HepG2 (cell line): ENCODE data around the gene PLA2G4B. TPM values are rescaled to one million over a fixed set of nuclear protein-coding genes. Genes with fewer than 3 reads are reported as not detected.
A peak's percentile ranks its signal among the peaks of the same experiment; 100 is the strongest.

Source experiments
- ATAC-seq: fragments of 200-7000 bp; cut with Tn5 transposase; 3 replicates; pipeline ENCODE4 v1.9.1; 2020; ENCODE audit warnings: mild to moderate bottlenecking, moderate library complexity
- BruUV-seq: library from RNA; stranded (reverse); fragments of 400-500 nt; replicated peaks from 2 replicates; lab custom pipeline; 2021; lab: Mats Ljungman, UMichigan
- CTCF ChIA-PET: fragments of 300-600 bp; formaldehyde crosslinking; extraction: SDS; loops from one replicate; lab custom pipeline; 2021; ENCODE audit warnings: low total read pairs, inconsistent platforms, low intra/inter-chr PET ratio; lab: Yijun Ruan, JAX
- POLR2A ChIA-PET: fragments of 350-600 bp; sonication (Branson Sonifier 250); formaldehyde crosslinking; loops from one replicate; lab custom pipeline; 2020; ENCODE audit warnings: antibody characterized with exemption, inconsistent platforms; lab: Yijun Ruan, JAX
- DNase-seq: peaks from one replicate; pipeline ENCODE4 v3.0.0-alpha.2; 2015; ENCODE audit warnings: low spot score
- FAIRE-seq: peaks from 3 replicates; lab custom pipeline; 2011; peaks lifted over from hg19 to GRCh38; lab: Jason Lieb, UNC
- H2AFZ ChIP-seq: one replicate; pipeline ENCODE4 v1.6.1; 2011; ENCODE audit warnings: low read length, inconsistent platforms
- H3K27ac ChIP-seq: fragments of 300-600 bp; 3 replicates; pipeline ENCODE4 v1.8.0; 2011; ENCODE audit warnings: mixed run types, mild to moderate bottlenecking, mixed read lengths, low read length, inconsistent platforms; ENCODE audit not compliant: insufficient read depth; ENCODE audit errors: extremely low read length
- H3K27me3 ChIP-seq, 2 experiments: fragments of 200-600 bp in 1 of 2; 2 replicates in 1 of 2; 3 replicates in 1 of 2; pipeline versions ENCODE4 v1.6.0 to v1.8.0; 2011; ENCODE audit warnings: low read length in 2 of 2, mild to moderate bottlenecking in 2 of 2, moderate library complexity in 2 of 2, inconsistent platforms in 1 of 2; ENCODE audit not compliant: insufficient read depth in 2 of 2, control insufficient read depth in 1 of 2
- H3K36me3 ChIP-seq, 2 experiments: fragments of 200-600 bp in 1 of 2; replicated peaks in 1 of 2; 2 replicates in 1 of 2; 3 replicates in 1 of 2; pipeline versions ENCODE4 v1.5.1 to v1.8.0; 2011; ENCODE audit warnings: low read length in 2 of 2, inconsistent platforms in 1 of 2; ENCODE audit not compliant: insufficient read depth in 2 of 2, control insufficient read depth in 1 of 2
- H3K4me1 ChIP-seq: 2 replicates; pipeline ENCODE4 v1.5.1; 2012; ENCODE audit warnings: low read length, inconsistent platforms; ENCODE audit not compliant: insufficient read depth
- H3K4me2 ChIP-seq: 2 replicates; pipeline ENCODE4 v1.6.0; 2011; ENCODE audit warnings: low read depth, low read length, inconsistent platforms
- H3K4me3 ChIP-seq, 3 experiments: fragments of 200-600 bp in 1 of 3; sonication (generic), shearing (Covaris generic) in 1 of 3; replicated peaks in 1 of 3; 2 replicates each; pipeline ENCODE4 v1.5.1; 2011 to 2016; ENCODE audit warnings: low read length in 3 of 3, inconsistent platforms in 2 of 3, low read depth in 2 of 3, mild to moderate bottlenecking in 2 of 3, control low read depth in 1 of 3, mixed read lengths in 1 of 3; ENCODE audit not compliant: insufficient read depth in 1 of 3
- H3K79me2 ChIP-seq: one replicate; pipeline ENCODE4 v1.6.1; 2011; ENCODE audit warnings: low read length, inconsistent platforms; ENCODE audit not compliant: insufficient read depth
- H3K9ac ChIP-seq: 2 replicates; pipeline ENCODE4 v1.6.0; 2011; ENCODE audit warnings: mild to moderate bottlenecking, low read depth, low read length, inconsistent platforms; ENCODE audit not compliant: insufficient read depth
- H3K9me3 ChIP-seq: 2 replicates; pipeline ENCODE4 v1.5.1; 2012; ENCODE audit warnings: mild to moderate bottlenecking, low read length
- H4K20me1 ChIP-seq: 2 replicates; pipeline ENCODE4 v1.6.0; 2011; ENCODE audit warnings: inconsistent platforms, mild to moderate bottlenecking, low read length, moderate library complexity; ENCODE audit not compliant: insufficient read depth
- HNRNPL ChIP-seq: fragments of 200-400 bp; formaldehyde crosslinking; IDR thresholded peaks from 2 replicates; pipeline ENCODE4 v1.6.1; 2017; ENCODE audit warnings: mild to moderate bottlenecking, low read depth, low read length
- KLF6 ChIP-seq: IDR thresholded peaks from 2 replicates; pipeline ENCODE4 v1.8.0; 2016; ENCODE audit warnings: missing biosample characterization, missing genetic modification reagents
- NFE2L1 ChIP-seq: sonication (generic); formaldehyde crosslinking; IDR thresholded peaks from 2 replicates; pipeline ENCODE4 v1.4.0; 2020; ENCODE audit warnings: missing genetic modification reagents, mild to moderate bottlenecking, borderline replicate concordance
- NFYB ChIP-seq: sonication (generic); formaldehyde crosslinking; IDR thresholded peaks from 2 replicates; pipeline ENCODE4 v1.4.0; 2020; ENCODE audit warnings: missing genetic modification reagents
- SPEN ChIP-seq: sonication (generic); formaldehyde crosslinking; IDR thresholded peaks from 2 replicates; pipeline ENCODE4 v1.5.1; 2020; ENCODE audit warnings: low read depth, mild to moderate bottlenecking, missing genetic modification reagents
- ZFY ChIP-seq: sonication (generic); formaldehyde crosslinking; IDR thresholded peaks from 2 replicates; pipeline ENCODE4 v1.4.0; 2020; ENCODE audit warnings: missing genetic modification reagents
- ZNF460 ChIP-seq: sonication (generic); formaldehyde crosslinking; IDR thresholded peaks from 2 replicates; pipeline ENCODE4 v1.5.1; 2020; ENCODE audit warnings: missing genetic modification reagents, mild to moderate bottlenecking, borderline replicate concordance
- WGBS: methylation state at CpG from one replicate; pipeline ENCODE4 v1.1.6; 2017; ENCODE audit warnings: low lambda C conversion rate; 5-methylcytosine and 5-hydroxymethylcytosine counted together
- in situ Hi-C: cut with HindIII; loops from 2 replicates; pipeline ENCODE4 v1.10.0; 2017; ENCODE audit warnings: low pct_unique_long_range_greater_than_20kb; ENCODE audit not compliant: extremely low pct_ligation_motif_present
- intact Hi-C: fragments of 100-400 bp; cut with micrococcal nuclease; formaldehyde crosslinking; loops from one replicate; pipeline ENCODE4 v1.10.0; 2022; ENCODE audit not compliant: unreplicated experiment
- polyA plus RNA-seq, 8 experiments: library from polyadenylated mRNA; depleted of rRNA in 3 of 8; stranded (reverse) in 7 of 8; unstranded in 1 of 8; fragments of >200 nt; fragmentation: Illumina TruSeq in 4 of 8; extraction: Trizol in 4 of 8; gene quantifications; 2 replicates each; pipeline versions ENCODE4 v1.2.1 to v1.2.3, GENCODE V29; 2011 to 2016; ENCODE audit warnings: low read depth in 4 of 8, missing spikeins in 1 of 8, mixed read lengths in 1 of 8; ENCODE audit not compliant: insufficient read depth in 1 of 8
- total RNA-seq, 5 experiments: library from RNA; depleted of rRNA; stranded (reverse); fragments of >200 nt; fragmentation: Illumina TruSeq; extraction: Trizol; gene quantifications; 2 replicates each; pipeline ENCODE4 v1.2.3, GENCODE V29; 2016; ENCODE audit warnings: low read depth in 1 of 5
- TF ChIP-seq, protein P1 (sequence below): IDR thresholded peaks from 2 replicates; pipeline ENCODE4 v1.6.1; 2012; ENCODE audit warnings: low read length, improper control_type of control experiment
- TF ChIP-seq, protein P2 (sequence below): sonication (generic); formaldehyde crosslinking; IDR thresholded peaks from 2 replicates; pipeline ENCODE4 v1.8.1; 2023; ENCODE audit warnings: mild to moderate bottlenecking, inconsistent platforms, moderate library complexity, missing genetic modification reagents, borderline replicate concordance

PLA2G4B gene
- total and polyA plus RNA-seq, 2 of the 13 experiments (the other 11 are each of a cell fraction or from before 2014, with no cell fraction given): 5.1 to 8.0 TPM

GRCh38 chr15:41881086-41881485, 42.4 kb downstream of the PLA2G4B start:
- Histone ChIP-seq H3K9me3 (no peaks in the 10 kb centered on the region), H3K27ac (no peak overlapping the region), H3K4me3 (peak overlapping the region in 1 of 3 experiments; percentile 21; a peak in 1 of 6 replicates), H3K4me1 (peaks cover 17% of the 10 kb centered on the region; the same call in 1 of the 2 replicates), H3K4me2 (peak overlapping the region; percentile 18; the same call in 1 of the 2 replicates), H4K20me1 (0 out of 2 replicates have a peak, but pooled peaks cover 3% of the 10 kb centered on the region), H3K36me3 (no peaks in the 10 kb centered on the region), H3K79me2 (no peaks in the 10 kb centered on the region), H3K27me3 (peaks cover 12 to 60% of the 10 kb centered on the region in 2 experiments; a peak in 4 of 5 replicates), H3K9ac (no peak overlapping the region), H2AFZ (no peak overlapping the region)
- WGBS: 15% methylated on average over 6 of the region's 8 CpGs
- intact Hi-C loops: no loop called here
- TF ChIP-seq ZFY (CRISPR knock-in tag) (0 out of 2 replicates have a peak, but pooled peaks have one; percentile 14), NFYB (CRISPR knock-in tag) (no peak)
- ATAC-seq (no peak), DNase-seq (no peak), FAIRE-seq (no peak)
- BruUV-seq: no TSS peak
- in situ Hi-C loops: no loop called here
- CTCF ChIA-PET: no interaction called here
- POLR2A ChIA-PET: interaction anchor here (1.4 kb wide), 1 partner anchor 11 kb away, joined by 3 read pairs; no protein-coding TSS in a partner anchor

DNA sequence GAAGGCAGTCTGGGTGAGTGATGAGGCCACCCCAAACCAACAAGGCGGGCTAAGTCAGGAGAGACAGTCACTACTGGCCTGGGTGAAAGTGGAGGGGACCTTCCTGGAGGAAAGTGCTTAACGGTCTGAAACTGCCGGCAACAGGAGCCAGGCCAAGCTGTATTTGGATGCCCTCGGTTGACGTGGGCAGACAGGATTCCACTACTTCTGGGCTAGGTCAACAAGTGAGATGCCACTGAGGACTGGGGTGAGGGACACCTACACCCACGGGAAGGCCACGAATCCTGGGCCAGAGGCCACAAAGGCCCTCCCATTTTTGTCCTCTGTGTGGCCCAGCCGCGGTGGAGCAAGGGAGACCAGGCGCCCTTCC, 42.9 kb downstream of the PLA2G4B start:
- H3K4me2 ChIP-seq: peak overlapping the region; percentile 18; the same call in 1 of the 2 replicates
- no peak overlapping the region for H2AFZ ChIP-seq
- no peaks in the 10 kb centered on the region for H3K79me2 ChIP-seq
- 0 out of 2 replicates have a peak overlapping the region, but pooled peaks have one; percentile 8 for H3K9ac ChIP-seq
- H3K4me3 ChIP-seq: peak overlapping the region in 1 of 3 experiments; percentile 21; a peak in 1 of 6 replicates
- no peak overlapping the region for H3K27ac ChIP-seq
- DNase-seq (no peak), ATAC-seq (no peak), FAIRE-seq (no peak)
- no peaks in the 10 kb centered on the region for H3K36me3 ChIP-seq
- TF ChIP-seq HNRNPL (no peak), SPEN (CRISPR knock-in tag) (no peak), KLF6 (CRISPR knock-in tag) (no peak), ZNF460 (CRISPR knock-in tag) (no peak), NFE2L1 (CRISPR knock-in tag) (no peak)
- TF ChIP-seq, protein P1, sequence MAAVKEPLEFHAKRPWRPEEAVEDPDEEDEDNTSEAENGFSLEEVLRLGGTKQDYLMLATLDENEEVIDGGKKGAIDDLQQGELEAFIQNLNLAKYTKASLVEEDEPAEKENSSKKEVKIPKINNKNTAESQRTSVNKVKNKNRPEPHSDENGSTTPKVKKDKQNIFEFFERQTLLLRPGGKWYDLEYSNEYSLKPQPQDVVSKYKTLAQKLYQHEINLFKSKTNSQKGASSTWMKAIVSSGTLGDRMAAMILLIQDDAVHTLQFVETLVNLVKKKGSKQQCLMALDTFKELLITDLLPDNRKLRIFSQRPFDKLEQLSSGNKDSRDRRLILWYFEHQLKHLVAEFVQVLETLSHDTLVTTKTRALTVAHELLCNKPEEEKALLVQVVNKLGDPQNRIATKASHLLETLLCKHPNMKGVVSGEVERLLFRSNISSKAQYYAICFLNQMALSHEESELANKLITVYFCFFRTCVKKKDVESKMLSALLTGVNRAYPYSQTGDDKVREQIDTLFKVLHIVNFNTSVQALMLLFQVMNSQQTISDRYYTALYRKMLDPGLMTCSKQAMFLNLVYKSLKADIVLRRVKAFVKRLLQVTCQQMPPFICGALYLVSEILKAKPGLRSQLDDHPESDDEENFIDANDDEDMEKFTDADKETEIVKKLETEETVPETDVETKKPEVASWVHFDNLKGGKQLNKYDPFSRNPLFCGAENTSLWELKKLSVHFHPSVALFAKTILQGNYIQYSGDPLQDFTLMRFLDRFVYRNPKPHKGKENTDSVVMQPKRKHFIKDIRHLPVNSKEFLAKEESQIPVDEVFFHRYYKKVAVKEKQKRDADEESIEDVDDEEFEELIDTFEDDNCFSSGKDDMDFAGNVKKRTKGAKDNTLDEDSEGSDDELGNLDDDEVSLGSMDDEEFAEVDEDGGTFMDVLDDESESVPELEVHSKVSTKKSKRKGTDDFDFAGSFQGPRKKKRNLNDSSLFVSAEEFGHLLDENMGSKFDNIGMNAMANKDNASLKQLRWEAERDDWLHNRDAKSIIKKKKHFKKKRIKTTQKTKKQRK: no peak
- TF ChIP-seq, protein P2, sequence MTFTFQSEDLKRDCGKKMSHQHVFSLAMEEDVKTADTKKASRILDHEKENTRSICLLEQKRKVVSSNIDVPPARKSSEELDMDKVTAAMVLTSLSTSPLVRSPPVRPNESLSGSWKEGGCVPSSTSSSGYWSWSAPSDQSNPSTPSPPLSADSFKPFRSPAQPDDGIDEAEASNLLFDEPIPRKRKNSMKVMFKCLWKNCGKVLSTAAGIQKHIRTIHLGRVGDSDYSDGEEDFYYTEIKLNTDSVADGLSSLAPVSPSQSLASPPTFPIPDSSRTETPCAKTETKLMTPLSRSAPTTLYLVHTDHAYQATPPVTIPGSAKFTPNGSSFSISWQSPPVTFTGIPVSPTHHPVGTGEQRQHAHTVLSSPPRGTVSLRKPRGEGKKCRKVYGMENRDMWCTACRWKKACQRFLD (CRISPR knock-in tag): no peak
- in situ Hi-C loops: no loop called here
- intact Hi-C loops: no loop called here
- ChIA-PET CTCF (no interaction called here), POLR2A (interaction anchor here (1.4 kb wide), 1 partner anchor 11 kb away, joined by 3 read pairs; no protein-coding TSS in a partner anchor)
- no peaks in the 10 kb centered on the region for H3K9me3 ChIP-seq
- 0 out of 2 replicates have a peak, but pooled peaks cover 3% of the 10 kb centered on the region for H4K20me1 ChIP-seq
- no TSS peak for BruUV-seq
- peaks cover 14% of the 10 kb centered on the region; the same call in 1 of the 2 replicates for H3K4me1 ChIP-seq
- peaks cover 13 to 60% of the 10 kb centered on the region in 2 experiments; a peak in 4 of 5 replicates for H3K27me3 ChIP-seq
- 11% methylated on average over 5 of the region's 10 CpGs for WGBS
